ENCODE data around the gene TMEM31. TPM values are rescaled to one million over a fixed set of nuclear protein-coding genes. Genes with fewer than 3 reads are reported as not detected.

TMEM31 gene
- total RNA-seq, 4 donors from 2014 or later = not detected

- Histone ChIP-seq H3K9me3 (no peaks in the 10 kb centered on the region), H3K27me3 (no peaks in the 10 kb centered on the region), H3K4me1 (peaks cover 0 to 31% (median 0%) of the 10 kb centered on the region in 3 donors), H3K27ac (peak within 1 kb of the TSS; percentile 88 to 95 (median 94)), H3K4me3 (peak within 1 kb of the TSS; percentile 44 to 63 (median 59)), H3K36me3 (peaks cover 0 to 36% (median 0%) of the 10 kb centered on the region in 3 donors)
- intact Hi-C loops (cut with DNase I) = no loop called here
- WGBS, 2 donors = 0 to 26% methylated on average over 32 to 33 of the region's 37 CpGs
- TF ChIP-seq CTCF (IDR thresholded peaks at IDR 0.05) (no peak), POLR2A (IDR thresholded peaks at IDR 0.05) (peak in 3 of 4 donors; percentile 81 to 94 (median 83))
- DNase-seq = peak; percentile 60
Measured at GRCh38 chrX:103686199-103687072, 24.3 kb upstream of the TMEM31 start, which contains the start of gene MORF4L2. MORF4L2 (minus strand) TSS chrX:103686699; CDS start chrX:103677027, 9,672 bp downstream.

GRCh38 chrX:103687073-103687695 is 23.5 kb upstream of the TMEM31 start:
- peak; percentile 40 for DNase-seq
- H3K36me3 ChIP-seq = peaks cover 0 to 29% (median 0%) of the 10 kb centered on the region in 3 donors
- intact Hi-C loops (cut with DNase I) = no loop called here
- no peaks in the 10 kb centered on the region for H3K9me3 ChIP-seq
- H3K27ac ChIP-seq = peak overlapping the region; percentile 88 to 95 (median 92)
- H3K27me3 ChIP-seq = no peaks in the 10 kb centered on the region
- peak overlapping the region; percentile 40 to 63 (median 56) for H3K4me3 ChIP-seq
- 0 to 25% methylated on average over 2 to 24 of the region's 40 CpGs for WGBS, 2 donors
- H3K4me1 ChIP-seq = peaks cover 0 to 23% (median 0%) of the 10 kb centered on the region in 3 donors
- TF ChIP-seq POLR2A (IDR thresholded peaks at IDR 0.05) (peak in 1 of 4 donors; percentile 55), CTCF (IDR thresholded peaks at IDR 0.05) (peak in 5 of 6 experiments; percentile 27 to 66 (median 58))

DNA sequence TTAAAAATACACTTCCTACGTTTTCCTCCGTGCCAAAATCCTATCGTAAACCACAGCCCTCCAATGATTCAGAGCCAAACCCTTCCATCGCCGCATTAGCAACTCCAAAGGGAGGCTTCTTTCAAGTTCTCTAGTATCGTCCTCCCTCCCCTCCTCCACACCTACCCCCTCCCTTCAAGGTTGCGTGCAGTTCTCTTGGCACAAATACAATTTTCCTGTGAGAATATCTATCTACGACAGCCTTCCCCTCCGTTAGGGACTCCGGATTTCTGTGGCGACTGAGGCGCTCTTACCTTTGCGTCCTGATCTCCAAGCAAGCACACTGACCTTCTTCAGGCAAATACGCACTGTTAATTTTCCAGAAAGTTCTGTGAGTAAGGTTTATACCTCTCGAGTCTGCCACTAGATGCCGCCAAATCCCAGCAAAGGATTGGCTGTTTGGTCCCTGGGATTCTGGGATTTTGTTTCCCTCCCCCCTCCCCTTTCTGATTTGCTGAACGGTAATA is 23.0 kb upstream of the TMEM31 start:
- Histone ChIP-seq H3K9me3 (no peaks in the 10 kb centered on the region), H3K36me3 (peaks cover 0 to 23% (median 0%) of the 10 kb centered on the region in 3 donors), H3K27me3 (no peaks in the 10 kb centered on the region), H3K4me1 (peaks cover 0 to 23% (median 0%) of the 10 kb centered on the region in 3 donors), H3K27ac (peak overlapping the region; percentile 88 to 95 (median 92)), H3K4me3 (peak overlapping the region; percentile 40 to 63 (median 56))
- TF ChIP-seq CTCF (IDR thresholded peaks at IDR 0.05) (peak in 5 of 6 experiments; percentile 49 to 69 (median 56)), POLR2A (IDR thresholded peaks at IDR 0.05) (no peak)
- no peak for DNase-seq
- 0 to 26% methylated on average over 17 of the region's 17 CpGs for WGBS, 2 donors
- intact Hi-C loops (cut with DNase I) = no loop called here

DNA sequence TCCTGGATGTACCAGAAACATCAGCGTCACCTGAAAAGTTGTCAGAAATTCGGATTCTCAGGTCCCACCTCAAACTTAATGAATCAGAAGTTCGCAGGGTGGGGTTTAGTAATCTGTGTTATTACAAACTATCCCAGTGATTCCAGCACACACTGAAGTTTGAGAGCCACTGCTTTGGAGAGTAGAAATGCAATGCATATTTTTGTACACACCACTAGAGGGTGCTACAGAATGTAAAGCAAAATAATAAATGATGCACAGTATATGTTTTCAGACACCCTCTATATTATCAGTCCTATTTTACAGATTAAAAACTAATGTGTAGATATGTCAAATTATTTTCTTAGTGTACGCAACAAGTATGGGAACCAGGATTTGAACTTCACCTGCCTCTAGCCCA is 21.8 kb upstream of the TMEM31 start:
- no peak for TF ChIP-seq POLR2A (IDR thresholded peaks at IDR 0.05)
- peak; percentile 50 to 64 (median 60) for TF ChIP-seq CTCF (IDR thresholded peaks at IDR 0.05)
- 31 to 34% methylated on average over 4 of the region's 4 CpGs for WGBS, 2 donors
- peaks cover 0 to 11% (median 0%) of the 10 kb centered on the region in 3 donors for H3K36me3 ChIP-seq
- no peak for DNase-seq
- peaks cover 0 to 17% (median 0%) of the 10 kb centered on the region in 3 donors for H3K4me1 ChIP-seq
- H3K27me3 ChIP-seq = no peaks in the 10 kb centered on the region
- no peaks in the 10 kb centered on the region for H3K9me3 ChIP-seq
- peak overlapping the region in 3 of 4 donors; percentile 89 to 95 (median 94) for H3K27ac ChIP-seq
- intact Hi-C loops (cut with DNase I) = no loop called here
- no peak overlapping the region for H3K4me3 ChIP-seq

All from esophagus squamous epithelium (tissue), 5 donors.